Esophagus muscularis mucosa (tissue), 4 donors: ENCODE data around the gene ALDOB.

Source experiments
- EP300 ChIP-seq: sonication (generic); formaldehyde crosslinking; IDR thresholded peaks from one replicate; pipeline ENCODE4 v1.6.1; 2017; ENCODE audit warnings: antibody characterized with exemption
- POLR2AphosphoS5 ChIP-seq, 2 donors: sonication (generic); formaldehyde crosslinking; IDR thresholded peaks; one replicate each; pipeline ENCODE4 v1.6.1; 2017; ENCODE audit warnings: antibody characterized with exemption in 2 of 2
- TF ChIP-seq, protein P1 (sequence below), 3 experiments: fragments of 200-600 bp in 2 of 3; fragments of 450-650 bp in 1 of 3; sonication (generic) in 2 of 3; IDR thresholded peaks; one replicate each; pipeline ENCODE4 v1.5.1; 2017 to 2019; ENCODE audit warnings: antibody characterized with exemption in 3 of 3, mild to moderate bottlenecking in 2 of 3, moderate library complexity in 1 of 3

DNA sequence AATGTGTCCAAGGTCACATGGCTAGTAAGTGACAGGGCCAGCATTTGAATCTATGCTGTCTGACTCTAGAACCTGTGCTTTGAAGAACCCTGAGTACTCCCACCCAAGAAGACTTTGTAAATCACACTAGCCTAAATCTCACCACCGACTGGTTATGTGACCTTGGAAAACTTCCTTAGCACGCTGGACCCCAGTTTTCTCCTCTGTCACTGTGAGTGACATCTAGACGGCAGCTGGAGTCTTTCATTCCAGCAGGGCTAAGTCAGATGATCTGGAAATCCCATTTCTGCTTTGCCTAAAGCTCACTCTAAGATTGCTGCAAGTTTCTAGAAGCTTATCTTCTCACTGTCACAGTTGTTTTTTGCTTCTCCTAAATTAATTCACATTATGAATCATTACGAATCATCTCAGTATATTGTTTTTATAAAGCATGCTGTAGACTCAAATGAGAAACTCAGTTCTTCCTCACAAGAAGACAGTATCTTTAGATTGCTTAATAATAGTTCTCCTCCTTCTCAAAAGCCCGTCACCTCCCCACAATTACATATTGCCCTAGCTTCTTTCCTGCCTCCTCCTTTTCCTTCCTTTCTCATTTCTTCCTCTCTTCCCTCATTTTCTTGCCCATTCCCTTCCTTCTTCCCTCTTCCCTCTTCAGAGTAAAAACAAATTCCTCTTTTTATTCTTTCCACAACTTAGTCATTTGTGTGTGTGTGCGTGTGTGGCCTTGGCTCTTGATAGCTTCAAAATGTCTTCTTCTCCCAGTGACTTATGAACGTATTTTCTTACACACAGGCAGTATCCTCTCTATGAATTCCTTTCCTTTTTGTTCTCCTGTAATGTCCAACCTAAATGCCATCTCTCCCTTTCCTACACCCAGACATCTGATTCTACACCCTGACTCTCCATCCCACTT lies 16.8 kb downstream of the ALDOB start:
- TF ChIP-seq POLR2AphosphoS5 (IDR thresholded peaks at IDR 0.05) (no peak), EP300 (no peak)
- TF ChIP-seq, protein P1, sequence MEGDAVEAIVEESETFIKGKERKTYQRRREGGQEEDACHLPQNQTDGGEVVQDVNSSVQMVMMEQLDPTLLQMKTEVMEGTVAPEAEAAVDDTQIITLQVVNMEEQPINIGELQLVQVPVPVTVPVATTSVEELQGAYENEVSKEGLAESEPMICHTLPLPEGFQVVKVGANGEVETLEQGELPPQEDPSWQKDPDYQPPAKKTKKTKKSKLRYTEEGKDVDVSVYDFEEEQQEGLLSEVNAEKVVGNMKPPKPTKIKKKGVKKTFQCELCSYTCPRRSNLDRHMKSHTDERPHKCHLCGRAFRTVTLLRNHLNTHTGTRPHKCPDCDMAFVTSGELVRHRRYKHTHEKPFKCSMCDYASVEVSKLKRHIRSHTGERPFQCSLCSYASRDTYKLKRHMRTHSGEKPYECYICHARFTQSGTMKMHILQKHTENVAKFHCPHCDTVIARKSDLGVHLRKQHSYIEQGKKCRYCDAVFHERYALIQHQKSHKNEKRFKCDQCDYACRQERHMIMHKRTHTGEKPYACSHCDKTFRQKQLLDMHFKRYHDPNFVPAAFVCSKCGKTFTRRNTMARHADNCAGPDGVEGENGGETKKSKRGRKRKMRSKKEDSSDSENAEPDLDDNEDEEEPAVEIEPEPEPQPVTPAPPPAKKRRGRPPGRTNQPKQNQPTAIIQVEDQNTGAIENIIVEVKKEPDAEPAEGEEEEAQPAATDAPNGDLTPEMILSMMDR (IDR thresholded peaks at IDR 0.05) = no peak
